ENCODE results near the gene TBPL2.

Gene TBPL2

GRCh38 chr14:55366271-55366670, 74.1 kb downstream of the TBPL2 start:
- peak; percentile 44 for FAIRE-seq
- no peak for DNase-seq (ENCODE audit: low spot score)
